ENCODE data around the gene DRC1.

Gene DRC1

GRCh38 chr2:26400723-26401122, 997 bp upstream of the DRC1 start:
- Histone ChIP-seq H3K27me3 (replicated peaks; ENCODE audit: control insufficient read depth, insufficient read depth, low read length) (no peaks in the 10 kb centered on the region), H3K4me1 (ENCODE audit: control insufficient read depth, insufficient read depth, low read length) (peaks cover 10% of the 10 kb centered on the region), H3K4me3 (ENCODE audit: low read length) (no peak overlapping the region), H3K36me3 (ENCODE audit: control insufficient read depth, insufficient read depth, low read length, severe bottlenecking) (peaks cover 8% of the 10 kb centered on the region), H3K9me3 (ENCODE audit: control insufficient read depth, low read length) (no peaks in the 10 kb centered on the region), H3K9ac (ENCODE audit: low read length) (no peak overlapping the region)
- DNase-seq (ENCODE audit: low read depth): no peak

DNA sequence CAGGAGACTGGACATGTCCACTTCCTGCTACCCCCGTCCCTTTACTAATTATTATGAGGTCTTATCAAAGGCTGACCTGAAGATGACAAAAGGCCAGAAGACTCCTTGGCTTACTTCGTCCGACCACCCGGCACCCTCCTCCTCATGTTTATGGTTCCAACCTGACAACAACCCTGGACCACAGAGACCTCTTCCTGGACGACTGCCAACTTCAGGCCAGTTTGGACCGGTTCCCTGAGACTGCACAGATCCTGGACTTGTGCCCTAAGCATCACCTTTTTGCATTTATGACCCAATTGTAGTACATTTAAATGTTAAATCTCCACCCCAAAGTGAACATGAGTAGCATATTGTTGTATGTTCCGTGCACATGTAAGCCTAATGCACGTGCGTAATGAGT, 5.8 kb downstream of the DRC1 start:
- Histone ChIP-seq H3K27me3 (replicated peaks; ENCODE audit: control insufficient read depth, insufficient read depth, low read length) (no peaks in the 10 kb centered on the region), H3K36me3 (ENCODE audit: control insufficient read depth, insufficient read depth, low read length, severe bottlenecking) (no peaks in the 10 kb centered on the region), H3K9ac (ENCODE audit: low read length) (no peak overlapping the region), H3K9me3 (ENCODE audit: control insufficient read depth, low read length) (no peaks in the 10 kb centered on the region), H3K4me1 (ENCODE audit: control insufficient read depth, insufficient read depth, low read length) (peaks cover 5% of the 10 kb centered on the region), H3K4me3 (ENCODE audit: low read length) (no peak overlapping the region)
- DNase-seq (ENCODE audit: low read depth): no peak

GRCh38 chr2:26409785-26410184, 8.1 kb downstream of the DRC1 start:
- H3K36me3 ChIP-seq (ENCODE audit: control insufficient read depth, insufficient read depth, low read length, severe bottlenecking): no peaks in the 10 kb centered on the region
- H3K27me3 ChIP-seq (replicated peaks; ENCODE audit: control insufficient read depth, insufficient read depth, low read length): no peaks in the 10 kb centered on the region
- peaks cover 3% of the 10 kb centered on the region for H3K4me1 ChIP-seq (ENCODE audit: control insufficient read depth, insufficient read depth, low read length)
- H3K4me3 ChIP-seq (ENCODE audit: low read length): no peak overlapping the region
- H3K9me3 ChIP-seq (ENCODE audit: control insufficient read depth, low read length): no peaks in the 10 kb centered on the region
- no peak overlapping the region for H3K9ac ChIP-seq (ENCODE audit: low read length)
- no peak for DNase-seq (ENCODE audit: low read depth)

DNA sequence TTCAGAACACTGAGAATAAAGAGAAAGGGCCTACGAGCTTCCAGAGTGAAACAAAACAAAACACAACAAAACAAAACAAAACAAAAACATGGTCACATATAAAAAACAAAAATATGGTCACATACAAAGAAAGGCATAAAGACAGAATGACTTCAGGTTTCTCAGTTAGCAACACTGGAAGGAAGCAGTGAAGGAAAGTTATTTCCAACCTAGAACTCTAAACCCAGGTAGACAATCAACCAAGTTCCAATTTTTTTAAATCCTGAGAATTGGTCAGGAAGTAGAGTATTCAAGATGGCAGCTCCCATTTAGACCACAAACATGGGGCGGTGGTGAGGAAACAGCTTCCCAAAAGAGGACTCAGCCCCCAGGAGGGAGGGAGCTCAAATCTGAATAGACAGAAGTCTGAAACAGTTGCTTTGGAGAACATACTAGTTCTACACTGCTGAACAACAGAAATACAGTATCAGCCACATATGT, 9.1 kb downstream of the DRC1 start:
- no peaks in the 10 kb centered on the region for H3K36me3 ChIP-seq (ENCODE audit: control insufficient read depth, insufficient read depth, low read length, severe bottlenecking)
- no peak overlapping the region for H3K4me3 ChIP-seq (ENCODE audit: low read length)
- H3K4me1 ChIP-seq (ENCODE audit: control insufficient read depth, insufficient read depth, low read length): no peaks in the 10 kb centered on the region
- no peaks in the 10 kb centered on the region for H3K9me3 ChIP-seq (ENCODE audit: control insufficient read depth, low read length)
- H3K27me3 ChIP-seq (replicated peaks; ENCODE audit: control insufficient read depth, insufficient read depth, low read length): no peaks in the 10 kb centered on the region
- DNase-seq (ENCODE audit: low read depth): no peak
- no peak overlapping the region for H3K9ac ChIP-seq (ENCODE audit: low read length)

GRCh38 chr2:26411419-26411818, 9.7 kb downstream of the DRC1 start:
- Histone ChIP-seq H3K9me3 (ENCODE audit: control insufficient read depth, low read length) (no peaks in the 10 kb centered on the region), H3K36me3 (ENCODE audit: control insufficient read depth, insufficient read depth, low read length, severe bottlenecking) (no peaks in the 10 kb centered on the region), H3K27me3 (replicated peaks; ENCODE audit: control insufficient read depth, insufficient read depth, low read length) (no peaks in the 10 kb centered on the region), H3K4me1 (ENCODE audit: control insufficient read depth, insufficient read depth, low read length) (no peaks in the 10 kb centered on the region), H3K4me3 (ENCODE audit: low read length) (no peak overlapping the region), H3K9ac (ENCODE audit: low read length) (no peak overlapping the region)
- no peak for DNase-seq (ENCODE audit: low read depth)

- Histone ChIP-seq H3K27me3 (replicated peaks; ENCODE audit: control insufficient read depth, insufficient read depth, low read length) (no peaks in the 10 kb centered on the region), H3K4me1 (ENCODE audit: control insufficient read depth, insufficient read depth, low read length) (no peaks in the 10 kb centered on the region), H3K9me3 (ENCODE audit: control insufficient read depth, low read length) (no peaks in the 10 kb centered on the region), H3K36me3 (ENCODE audit: control insufficient read depth, insufficient read depth, low read length, severe bottlenecking) (no peaks in the 10 kb centered on the region), H3K9ac (ENCODE audit: low read length) (no peak overlapping the region), H3K4me3 (ENCODE audit: low read length) (no peak overlapping the region)
- DNase-seq (ENCODE audit: low read depth): no peak
Measured at GRCh38 chr2:26412091-26412673, 10.5 kb downstream of the DRC1 start.

- Histone ChIP-seq H3K9me3 (ENCODE audit: control insufficient read depth, low read length) (no peaks in the 10 kb centered on the region), H3K36me3 (ENCODE audit: control insufficient read depth, insufficient read depth, low read length, severe bottlenecking) (no peaks in the 10 kb centered on the region), H3K4me3 (ENCODE audit: low read length) (no peak overlapping the region), H3K27me3 (replicated peaks; ENCODE audit: control insufficient read depth, insufficient read depth, low read length) (no peaks in the 10 kb centered on the region), H3K4me1 (ENCODE audit: control insufficient read depth, insufficient read depth, low read length) (no peaks in the 10 kb centered on the region), H3K9ac (ENCODE audit: low read length) (no peak overlapping the region)
- no peak for DNase-seq (ENCODE audit: low read depth)
Measured at GRCh38 chr2:26414311-26414710, 12.6 kb downstream of the DRC1 start.

GRCh38 chr2:26421961-26422360, 20.2 kb downstream of the DRC1 start:
- no peak for DNase-seq (ENCODE audit: low read depth)
- Histone ChIP-seq H3K36me3 (ENCODE audit: control insufficient read depth, insufficient read depth, low read length, severe bottlenecking) (no peaks in the 10 kb centered on the region), H3K4me3 (ENCODE audit: low read length) (no peak overlapping the region), H3K27me3 (replicated peaks; ENCODE audit: control insufficient read depth, insufficient read depth, low read length) (no peaks in the 10 kb centered on the region), H3K9ac (ENCODE audit: low read length) (no peak overlapping the region), H3K9me3 (ENCODE audit: control insufficient read depth, low read length) (no peaks in the 10 kb centered on the region), H3K4me1 (ENCODE audit: control insufficient read depth, insufficient read depth, low read length) (no peaks in the 10 kb centered on the region)

GRCh38 chr2:26422947-26423629, 21.4 kb downstream of the DRC1 start:
- Histone ChIP-seq H3K9ac (ENCODE audit: low read length) (no peak overlapping the region), H3K27me3 (replicated peaks; ENCODE audit: control insufficient read depth, insufficient read depth, low read length) (no peaks in the 10 kb centered on the region), H3K4me3 (ENCODE audit: low read length) (no peak overlapping the region), H3K9me3 (ENCODE audit: control insufficient read depth, low read length) (no peaks in the 10 kb centered on the region), H3K4me1 (ENCODE audit: control insufficient read depth, insufficient read depth, low read length) (no peaks in the 10 kb centered on the region), H3K36me3 (ENCODE audit: control insufficient read depth, insufficient read depth, low read length, severe bottlenecking) (no peaks in the 10 kb centered on the region)
- DNase-seq (ENCODE audit: low read depth): no peak

- Histone ChIP-seq H3K9ac (ENCODE audit: low read length) (no peak overlapping the region), H3K4me1 (ENCODE audit: control insufficient read depth, insufficient read depth, low read length) (no peaks in the 10 kb centered on the region), H3K4me3 (ENCODE audit: low read length) (no peak overlapping the region), H3K9me3 (ENCODE audit: control insufficient read depth, low read length) (no peaks in the 10 kb centered on the region), H3K36me3 (ENCODE audit: control insufficient read depth, insufficient read depth, low read length, severe bottlenecking) (no peaks in the 10 kb centered on the region), H3K27me3 (replicated peaks; ENCODE audit: control insufficient read depth, insufficient read depth, low read length) (no peaks in the 10 kb centered on the region)
- no peak for DNase-seq (ENCODE audit: low read depth)
Measured at GRCh38 chr2:26423750-26424149, 22.0 kb downstream of the DRC1 start.

GRCh38 chr2:26424221-26424620, 22.5 kb downstream of the DRC1 start:
- no peak for DNase-seq (ENCODE audit: low read depth)
- H3K9ac ChIP-seq (ENCODE audit: low read length): no peak overlapping the region
- H3K9me3 ChIP-seq (ENCODE audit: control insufficient read depth, low read length): no peaks in the 10 kb centered on the region
- H3K4me1 ChIP-seq (ENCODE audit: control insufficient read depth, insufficient read depth, low read length): no peaks in the 10 kb centered on the region
- H3K27me3 ChIP-seq (replicated peaks; ENCODE audit: control insufficient read depth, insufficient read depth, low read length): no peaks in the 10 kb centered on the region
- no peaks in the 10 kb centered on the region for H3K36me3 ChIP-seq (ENCODE audit: control insufficient read depth, insufficient read depth, low read length, severe bottlenecking)
- no peak overlapping the region for H3K4me3 ChIP-seq (ENCODE audit: low read length)

GRCh38 chr2:26428846-26429245, 27.1 kb downstream of the DRC1 start:
- peaks cover 14% of the 10 kb centered on the region for H3K4me1 ChIP-seq (ENCODE audit: control insufficient read depth, insufficient read depth, low read length)
- H3K9ac ChIP-seq (ENCODE audit: low read length): no peak overlapping the region
- H3K9me3 ChIP-seq (ENCODE audit: control insufficient read depth, low read length): no peaks in the 10 kb centered on the region
- no peak overlapping the region for H3K4me3 ChIP-seq (ENCODE audit: low read length)
- DNase-seq (ENCODE audit: low read depth): no peak
- no peaks in the 10 kb centered on the region for H3K27me3 ChIP-seq (replicated peaks; ENCODE audit: control insufficient read depth, insufficient read depth, low read length)
- no peaks in the 10 kb centered on the region for H3K36me3 ChIP-seq (ENCODE audit: control insufficient read depth, insufficient read depth, low read length, severe bottlenecking)

Measured in adipocyte (in vitro differentiated cells).